ENCODE results near the gene ERBIN.

- TF ChIP-seq, protein P1, sequence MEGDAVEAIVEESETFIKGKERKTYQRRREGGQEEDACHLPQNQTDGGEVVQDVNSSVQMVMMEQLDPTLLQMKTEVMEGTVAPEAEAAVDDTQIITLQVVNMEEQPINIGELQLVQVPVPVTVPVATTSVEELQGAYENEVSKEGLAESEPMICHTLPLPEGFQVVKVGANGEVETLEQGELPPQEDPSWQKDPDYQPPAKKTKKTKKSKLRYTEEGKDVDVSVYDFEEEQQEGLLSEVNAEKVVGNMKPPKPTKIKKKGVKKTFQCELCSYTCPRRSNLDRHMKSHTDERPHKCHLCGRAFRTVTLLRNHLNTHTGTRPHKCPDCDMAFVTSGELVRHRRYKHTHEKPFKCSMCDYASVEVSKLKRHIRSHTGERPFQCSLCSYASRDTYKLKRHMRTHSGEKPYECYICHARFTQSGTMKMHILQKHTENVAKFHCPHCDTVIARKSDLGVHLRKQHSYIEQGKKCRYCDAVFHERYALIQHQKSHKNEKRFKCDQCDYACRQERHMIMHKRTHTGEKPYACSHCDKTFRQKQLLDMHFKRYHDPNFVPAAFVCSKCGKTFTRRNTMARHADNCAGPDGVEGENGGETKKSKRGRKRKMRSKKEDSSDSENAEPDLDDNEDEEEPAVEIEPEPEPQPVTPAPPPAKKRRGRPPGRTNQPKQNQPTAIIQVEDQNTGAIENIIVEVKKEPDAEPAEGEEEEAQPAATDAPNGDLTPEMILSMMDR (IDR thresholded peaks at IDR 0.05), result no peak
- no peak for TF ChIP-seq SIN3A (IDR thresholded peaks at IDR 0.05; ENCODE audit: borderline replicate concordance, insufficient read depth, low read depth, low read length)
These were observed 72.8 kb downstream of the ERBIN start for GRCh38 chr5:65999061-65999723.
